ENCODE measurements around the gene NUDT16L1. TPM values are rescaled to one million over a fixed set of nuclear protein-coding genes. Genes with fewer than 3 reads are reported as not detected.

NUDT16L1 gene
- total and polyA plus RNA-seq, 2 of the 13 experiments (the other 11 are each of a cell fraction or from before 2014, with no cell fraction given): 28.0 to 40.5 TPM

DNA sequence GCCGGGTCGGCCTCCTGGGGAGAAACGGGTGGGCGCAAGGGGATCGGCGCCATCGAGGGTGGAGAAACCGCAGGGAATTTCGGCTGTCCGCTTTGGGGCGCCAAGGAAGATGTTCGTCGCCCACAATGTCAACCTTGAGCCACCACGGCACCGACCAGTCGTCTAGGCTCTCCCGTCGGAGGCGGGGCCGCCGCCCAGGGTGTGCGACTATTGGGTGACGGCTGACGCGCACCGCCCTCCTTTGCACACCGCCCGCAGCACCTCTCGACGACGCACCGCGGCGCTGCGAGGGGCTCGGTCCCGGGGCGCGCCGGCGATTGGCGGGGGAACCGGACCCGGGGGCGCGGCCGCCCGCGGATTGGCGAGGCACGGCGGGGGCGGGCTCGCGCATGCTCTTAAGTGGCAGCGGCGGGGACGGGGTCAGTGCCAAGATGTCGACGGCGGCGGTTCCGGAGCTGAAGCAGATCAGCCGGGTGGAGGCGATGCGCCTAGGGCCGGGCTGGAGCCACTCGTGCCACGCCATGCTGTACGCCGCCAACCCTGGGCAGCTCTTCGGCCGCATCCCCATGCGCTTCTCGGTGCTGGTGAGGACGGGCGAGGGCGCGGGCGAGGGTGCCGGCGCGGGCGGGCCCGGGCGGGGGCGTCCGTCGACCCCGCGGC is at the start of gene NUDT16L1 (continued):
- TF ChIP-seq THYN1 (CRISPR knock-in tag; IDR thresholded peaks at IDR 0.05; ENCODE audit: borderline replicate concordance, low read depth): no peak
- TF ChIP-seq, protein P1, sequence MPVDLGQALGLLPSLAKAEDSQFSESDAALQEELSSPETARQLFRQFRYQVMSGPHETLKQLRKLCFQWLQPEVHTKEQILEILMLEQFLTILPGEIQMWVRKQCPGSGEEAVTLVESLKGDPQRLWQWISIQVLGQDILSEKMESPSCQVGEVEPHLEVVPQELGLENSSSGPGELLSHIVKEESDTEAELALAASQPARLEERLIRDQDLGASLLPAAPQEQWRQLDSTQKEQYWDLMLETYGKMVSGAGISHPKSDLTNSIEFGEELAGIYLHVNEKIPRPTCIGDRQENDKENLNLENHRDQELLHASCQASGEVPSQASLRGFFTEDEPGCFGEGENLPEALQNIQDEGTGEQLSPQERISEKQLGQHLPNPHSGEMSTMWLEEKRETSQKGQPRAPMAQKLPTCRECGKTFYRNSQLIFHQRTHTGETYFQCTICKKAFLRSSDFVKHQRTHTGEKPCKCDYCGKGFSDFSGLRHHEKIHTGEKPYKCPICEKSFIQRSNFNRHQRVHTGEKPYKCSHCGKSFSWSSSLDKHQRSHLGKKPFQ (CRISPR knock-in tag; IDR thresholded peaks at IDR 0.05; ENCODE audit: insufficient replicate concordance): no peak
- no peak for TF ChIP-seq SOX6 (IDR thresholded peaks at IDR 0.05)
- no peak; the same call in 1 of the 2 replicates for TF ChIP-seq SOX6 (CRISPR knock-in tag; IDR thresholded peaks at IDR 0.05)
- TF ChIP-seq SIX4 (CRISPR knock-in tag; IDR thresholded peaks at IDR 0.05): no peak
- no peak for TF ChIP-seq JUNB (CRISPR knock-in tag; IDR thresholded peaks at IDR 0.05; ENCODE audit: borderline replicate concordance)
- TF ChIP-seq ISX (CRISPR knock-in tag; conservative IDR thresholded peaks at IDR 0.05): no peak
- TF ChIP-seq, protein P2, sequence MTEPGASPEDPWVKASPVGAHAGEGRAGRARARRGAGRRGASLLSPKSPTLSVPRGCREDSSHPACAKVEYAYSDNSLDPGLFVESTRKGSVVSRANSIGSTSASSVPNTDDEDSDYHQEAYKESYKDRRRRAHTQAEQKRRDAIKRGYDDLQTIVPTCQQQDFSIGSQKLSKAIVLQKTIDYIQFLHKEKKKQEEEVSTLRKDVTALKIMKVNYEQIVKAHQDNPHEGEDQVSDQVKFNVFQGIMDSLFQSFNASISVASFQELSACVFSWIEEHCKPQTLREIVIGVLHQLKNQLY (CRISPR knock-in tag; IDR thresholded peaks at IDR 0.05): no peak
- TF ChIP-seq DNMT3B (CRISPR knock-in tag; conservative IDR thresholded peaks at IDR 0.05): no peak
- TF ChIP-seq REXO4 (CRISPR knock-in tag; IDR thresholded peaks at IDR 0.05; ENCODE audit: borderline replicate concordance): no peak
- peak; percentile 21 for TF ChIP-seq TEAD3 (CRISPR knock-in tag; optimal IDR thresholded peaks at IDR 0.05; ENCODE audit: borderline replicate concordance)
- no peak for TF ChIP-seq FOXO1 (CRISPR knock-in tag; IDR thresholded peaks at IDR 0.05)
- TF ChIP-seq ZNF781 (CRISPR knock-in tag; IDR thresholded peaks at IDR 0.05; ENCODE audit: borderline replicate concordance, not compliant biosample characterization): no peak
- TF ChIP-seq ATF7 (IDR thresholded peaks at IDR 0.05): no peak
- peak; percentile 21; the same call in 1 of the 2 replicates for TF ChIP-seq ATF7 (CRISPR knock-in tag; IDR thresholded peaks at IDR 0.05)
- TF ChIP-seq SP4 (CRISPR knock-in tag; IDR thresholded peaks at IDR 0.05): peak; percentile 94
- TF ChIP-seq NFKB2 (CRISPR knock-in tag; IDR thresholded peaks at IDR 0.05; ENCODE audit: borderline replicate concordance): peak; percentile 53; the same call in 1 of the 2 replicates
- no peak; the same call in 1 of the 2 replicates for TF ChIP-seq ZNF564 (CRISPR knock-in tag; IDR thresholded peaks at IDR 0.05)
- peak; percentile 24; the same call in 1 of the 2 replicates for TF ChIP-seq ZSCAN25 (CRISPR knock-in tag; IDR thresholded peaks at IDR 0.05)
- TF ChIP-seq, protein P3, sequence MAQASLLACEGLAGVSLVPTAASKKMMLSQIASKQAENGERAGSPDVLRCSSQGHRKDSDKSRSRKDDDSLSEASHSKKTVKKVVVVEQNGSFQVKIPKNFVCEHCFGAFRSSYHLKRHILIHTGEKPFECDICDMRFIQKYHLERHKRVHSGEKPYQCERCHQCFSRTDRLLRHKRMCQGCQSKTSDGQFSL (CRISPR knock-in tag; IDR thresholded peaks at IDR 0.05): no peak
- no peak for TF ChIP-seq MEIS2 (CRISPR knock-in tag; IDR thresholded peaks at IDR 0.05)
- TF ChIP-seq, protein P4, sequence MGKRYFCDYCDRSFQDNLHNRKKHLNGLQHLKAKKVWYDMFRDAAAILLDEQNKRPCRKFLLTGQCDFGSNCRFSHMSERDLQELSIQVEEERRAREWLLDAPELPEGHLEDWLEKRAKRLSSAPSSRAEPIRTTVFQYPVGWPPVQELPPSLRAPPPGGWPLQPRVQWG (CRISPR knock-in tag; IDR thresholded peaks at IDR 0.05; ENCODE audit: borderline replicate concordance, low read depth): no peak
- no peak for TF ChIP-seq BRCA1 (CRISPR knock-in tag; IDR thresholded peaks at IDR 0.05)
- TF ChIP-seq SALL2 (CRISPR knock-in tag; IDR thresholded peaks at IDR 0.05): peak; percentile 25; the same call in 1 of the 2 replicates
- no peak for TF ChIP-seq ZNF562 (CRISPR knock-in tag; IDR thresholded peaks at IDR 0.05; ENCODE audit: borderline replicate concordance)
- TF ChIP-seq YEATS2 (CRISPR knock-in tag; IDR thresholded peaks at IDR 0.05; ENCODE audit: borderline replicate concordance): no peak
- no peak for TF ChIP-seq ARHGAP35 (CRISPR knock-in tag; IDR thresholded peaks at IDR 0.05; ENCODE audit: borderline replicate concordance)
- no peak for TF ChIP-seq ZNF788 (CRISPR knock-in tag; IDR thresholded peaks at IDR 0.05; ENCODE audit: borderline replicate concordance)
- no peak for TF ChIP-seq ZMYM2 (CRISPR knock-in tag; IDR thresholded peaks at IDR 0.05)

All from HepG2 (cell line).